NCI-H460 (cell line): ENCODE results near the gene LRP1B. TPM values are rescaled to one million over a fixed set of nuclear protein-coding genes. Genes with fewer than 3 reads are reported as not detected.

Experiments
- small RNA-seq, 2 experiments: library from RNA; depleted of rRNA; stranded (forward); fragments of <200 nt; gene quantifications; one replicate each; pipeline ENCODE3, GENCODE V24; 2014
- total RNA-seq: library from RNA; depleted of rRNA; stranded (reverse); fragments of >200 nt; shearing (Covaris generic); gene quantifications from 2 replicates; pipeline ENCODE4 v1.2.3, GENCODE V29; 2014

Gene LRP1B
- total RNA-seq, 1 experiment from 2014 or later: 4.0 TPM

Small RNA genes lying within 50 kb of the gene (small RNA-seq; reads per million reads assigned to genes)
- gene AC068287.1 (0 reads per million in 2 experiments), gene MTCO1P44 (0 reads per million in 2 experiments), gene RF00019 (0 reads per million in 2 experiments), gene RF02271 (0 reads per million in 2 experiments), gene RNU6-904P (0 reads per million in 2 experiments)
